Heart right ventricle (tissue), 16 donors: ENCODE results near the gene GRID1. TPM values are rescaled to one million over a fixed set of nuclear protein-coding genes. Genes with fewer than 3 reads are reported as not detected.
A peak's percentile ranks its signal among the peaks of the same experiment; 100 is the strongest.

Experiments
- ATAC-seq, 8 donors: fragments of 200-7000 bp; cut with Tn5 transposase; one replicate each; pipeline ENCODE4 v1.9.1; 2020; ENCODE audit warnings: mild to moderate bottlenecking in 8 of 8, moderate library complexity in 8 of 8, moderate number of reproducible peaks in 1 of 8
- DNase-seq, 2 donors: peaks; one replicate each; pipeline ENCODE4 v3.0.0-alpha.2; 2020
- H3K27ac ChIP-seq, 10 donors: fragments of 200-600 bp; sonication (generic) in 2 of 10; one replicate each; pipeline versions ENCODE4 v1.5.0 to v1.8.0; 2020 to 2022; ENCODE audit warnings: mild to moderate bottlenecking in 3 of 10
- H3K27me3 ChIP-seq, 7 donors: fragments of 200-600 bp; one replicate each; pipeline ENCODE4 v1.8.0; 2021 to 2022; ENCODE audit warnings: mild to moderate bottlenecking in 2 of 7
- H3K36me3 ChIP-seq, 9 donors: fragments of 200-600 bp; sonication (generic) in 1 of 9; one replicate each; pipeline versions ENCODE4 v1.5.0 to v1.8.0; 2020 to 2022; ENCODE audit warnings: mild to moderate bottlenecking in 2 of 9
- H3K4me1 ChIP-seq, 9 donors: fragments of 200-600 bp; sonication (generic) in 1 of 9; one replicate each; pipeline versions ENCODE4 v1.5.0 to v1.8.0; 2020 to 2022; ENCODE audit warnings: mild to moderate bottlenecking in 4 of 9
- H3K4me3 ChIP-seq, 10 donors: fragments of 200-600 bp; sonication (generic) in 2 of 10; one replicate each; pipeline versions ENCODE4 v1.5.0 to v1.8.0; 2020 to 2022; ENCODE audit warnings: mild to moderate bottlenecking in 7 of 10, moderate library complexity in 2 of 10
- H3K9me3 ChIP-seq, 11 donors: fragments of 200-600 bp in 10 of 11; sonication (generic) in 2 of 11; one replicate each; pipeline versions ENCODE4 v1.5.0 to v1.8.0; 2013 to 2022; ENCODE audit warnings: mild to moderate bottlenecking in 2 of 11, control low read depth in 1 of 11, moderate library complexity in 1 of 11
- WGBS, 2 donors: extraction: QIAGEN DNeasy Blood & Tissue Kit; methylation state at CpG; one replicate each; pipeline ENCODE4 v1.1.7; 2013; ENCODE audit warnings: inconsistent platforms in 1 of 2; 5-methylcytosine and 5-hydroxymethylcytosine counted together
- intact Hi-C, 10 donors: fragments of 100-400 bp; cut with DNase I; formaldehyde crosslinking; loops; one replicate each; pipeline versions ENCODE4 v1.11.1 to v1.14.2; 2022
- polyA plus RNA-seq, 2 donors: library from polyadenylated mRNA; stranded (reverse); fragments of 200-250 nt; gene quantifications; one replicate each; pipeline ENCODE4 v1.2.3, GENCODE V29; 2013
- total RNA-seq, 10 donors: library from RNA; stranded (reverse); fragmentation: NEBNext Ultra II Directional in 3 of 10; extraction: Animal tissue kit (Norgen Biotek cat#: 25700) in 3 of 10; gene quantifications; one replicate each; pipeline versions ENCODE4 v1.2.1 to v1.2.4, GENCODE V29; 2021 to 2023
- TF ChIP-seq, protein P1 (sequence below), 9 donors: fragments of 200-600 bp; sonication (generic) in 2 of 9; IDR thresholded peaks; one replicate each; pipeline versions ENCODE4 v1.5.0 to v1.8.0; 2021 to 2022; ENCODE audit warnings: antibody characterized with exemption in 9 of 9, mild to moderate bottlenecking in 5 of 9, moderate library complexity in 1 of 9
- donor health status: Arrhythmogenic right ventricular cardiomyopathy.
- donor health status: ischemic (EF 13 %, LVEDD 7.1; RV severe dilation, severe dysfunction).
- donor health status: healthy with polysubstance abuse.
- donor health status: DM: no; HTN: yes; CAD: no.
- donor health status: DM: no; HTN: no; CAD: no.
- donor health status: ischemic (EF 25% LVEDD 6.9; RV normal size, moderate dysfunction).
- donor health status: ischemic (EF 25% LVEDD 5.7; RV mildly dilated, moderate dysfunction).
- donor health status: healthy.
- donor health status: DM: yes; HTN: yes; CAD: no.
- donor health status: Ischemic cardiomyopathy.
- donor health status: ischemic (EF 35%, LVEDD 5.7; RV mildly dilated, moderate dysfunction).
- donor health status: nonischemic (EF 11% LVEDD 7.7; RV severe dilation, severe dysfunction).
- donor health status: DM: yes; HTN: yes; CAD: no.
- donor health status: PGD.
- donor health status: ischemic (EF 29% LVEDD 5.4; RV normal size, mild dysfunction).
- donor health status: nonischemic (EF 23%, LVEDD 6.1; RV moderate dilation, normal function).

Gene GRID1
- total and polyA plus RNA-seq, 12 donors, result 0.44 to 3.4 (median 1.5) TPM

DNA sequence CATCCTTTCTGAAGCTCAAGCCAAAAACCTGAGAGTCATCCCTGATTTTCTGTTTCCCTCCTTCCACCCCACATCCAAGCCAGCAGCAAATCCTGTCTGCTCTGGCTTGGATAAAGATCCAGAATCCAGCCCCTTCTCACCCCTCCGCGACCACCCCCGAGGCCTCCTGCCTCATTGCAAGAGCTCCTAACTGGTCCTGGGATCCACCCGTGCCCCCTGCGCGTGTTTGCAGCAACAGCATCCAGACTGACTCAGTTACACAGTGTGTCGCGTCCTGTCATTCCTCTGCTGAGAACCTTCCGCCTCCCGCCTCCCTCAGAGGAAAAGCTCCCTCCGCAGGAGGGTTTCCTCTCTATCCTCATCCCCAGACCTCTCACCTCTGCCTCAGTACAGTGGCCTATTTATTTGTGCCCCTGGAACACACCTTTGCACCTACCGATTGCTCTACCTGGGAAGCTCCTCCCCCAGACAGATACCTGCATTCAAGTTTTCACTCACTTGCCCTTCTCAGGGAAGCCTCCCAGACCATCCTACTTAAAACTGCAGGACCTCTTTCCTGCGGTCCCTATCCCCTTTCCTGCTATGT is 21.6 kb upstream of the GRID1 start:
- intact Hi-C loops, result no loop called here
- peaks cover 5 to 85% (median 65%) of the 10 kb centered on the region in 7 donors for H3K27me3 ChIP-seq
- peaks cover 0 to 11% (median 6%) of the 10 kb centered on the region in 9 donors for H3K4me1 ChIP-seq
- H3K4me3 ChIP-seq, result no peak overlapping the region
- TF ChIP-seq, protein P1, sequence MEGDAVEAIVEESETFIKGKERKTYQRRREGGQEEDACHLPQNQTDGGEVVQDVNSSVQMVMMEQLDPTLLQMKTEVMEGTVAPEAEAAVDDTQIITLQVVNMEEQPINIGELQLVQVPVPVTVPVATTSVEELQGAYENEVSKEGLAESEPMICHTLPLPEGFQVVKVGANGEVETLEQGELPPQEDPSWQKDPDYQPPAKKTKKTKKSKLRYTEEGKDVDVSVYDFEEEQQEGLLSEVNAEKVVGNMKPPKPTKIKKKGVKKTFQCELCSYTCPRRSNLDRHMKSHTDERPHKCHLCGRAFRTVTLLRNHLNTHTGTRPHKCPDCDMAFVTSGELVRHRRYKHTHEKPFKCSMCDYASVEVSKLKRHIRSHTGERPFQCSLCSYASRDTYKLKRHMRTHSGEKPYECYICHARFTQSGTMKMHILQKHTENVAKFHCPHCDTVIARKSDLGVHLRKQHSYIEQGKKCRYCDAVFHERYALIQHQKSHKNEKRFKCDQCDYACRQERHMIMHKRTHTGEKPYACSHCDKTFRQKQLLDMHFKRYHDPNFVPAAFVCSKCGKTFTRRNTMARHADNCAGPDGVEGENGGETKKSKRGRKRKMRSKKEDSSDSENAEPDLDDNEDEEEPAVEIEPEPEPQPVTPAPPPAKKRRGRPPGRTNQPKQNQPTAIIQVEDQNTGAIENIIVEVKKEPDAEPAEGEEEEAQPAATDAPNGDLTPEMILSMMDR (IDR thresholded peaks at IDR 0.05), result no peak
- no peaks in the 10 kb centered on the region for H3K36me3 ChIP-seq
- DNase-seq (no peak), ATAC-seq (no peak)
- no peaks in the 10 kb centered on the region for H3K9me3 ChIP-seq
- H3K27ac ChIP-seq, result no peak overlapping the region
- 39 to 41% methylated on average over 13 of the region's 13 CpGs for WGBS, 2 donors

DNA sequence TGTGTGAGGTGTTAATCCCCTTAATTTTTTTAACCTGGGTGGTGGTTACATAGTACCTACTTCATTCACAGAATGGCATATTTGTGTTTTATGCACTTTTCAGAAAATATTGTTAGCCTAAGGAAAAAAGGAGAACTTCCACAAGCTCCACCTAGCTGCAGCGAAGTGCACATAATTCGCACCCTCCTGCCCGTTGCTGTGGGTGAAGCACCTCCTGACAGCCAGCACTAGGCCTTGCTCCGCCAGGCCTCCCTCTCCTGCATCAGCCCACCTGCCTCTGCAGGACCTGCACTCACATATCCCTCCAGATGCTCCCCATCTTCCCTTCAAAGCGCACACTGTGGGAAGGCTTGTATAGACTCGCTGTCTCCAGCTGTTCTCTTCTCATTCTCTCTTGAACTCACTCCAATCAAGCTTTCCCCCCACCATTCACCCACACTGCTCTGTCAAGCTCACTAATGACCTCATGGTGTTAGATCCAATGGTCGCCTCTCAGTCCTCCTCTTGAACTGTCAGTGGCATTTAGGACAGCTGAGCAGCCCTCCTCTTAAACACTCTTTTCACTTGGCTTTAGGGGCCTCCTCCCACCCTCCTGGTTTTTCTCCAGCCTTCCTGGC is 20.7 kb upstream of the GRID1 start:
- Histone ChIP-seq H3K27ac (no peak overlapping the region), H3K9me3 (no peaks in the 10 kb centered on the region), H3K36me3 (no peaks in the 10 kb centered on the region), H3K27me3 (peaks cover 5 to 80% (median 65%) of the 10 kb centered on the region in 7 donors), H3K4me1 (peaks cover 0 to 11% (median 6%) of the 10 kb centered on the region in 9 donors), H3K4me3 (no peak overlapping the region)
- intact Hi-C loops, result no loop called here
- 68 to 69% methylated on average over 7 of the region's 7 CpGs for WGBS, 2 donors
- DNase-seq (no peak), ATAC-seq (peak in 1 of 8 donors; percentile 22)
- TF ChIP-seq, protein P1 (IDR thresholded peaks at IDR 0.05), result no peak

DNA sequence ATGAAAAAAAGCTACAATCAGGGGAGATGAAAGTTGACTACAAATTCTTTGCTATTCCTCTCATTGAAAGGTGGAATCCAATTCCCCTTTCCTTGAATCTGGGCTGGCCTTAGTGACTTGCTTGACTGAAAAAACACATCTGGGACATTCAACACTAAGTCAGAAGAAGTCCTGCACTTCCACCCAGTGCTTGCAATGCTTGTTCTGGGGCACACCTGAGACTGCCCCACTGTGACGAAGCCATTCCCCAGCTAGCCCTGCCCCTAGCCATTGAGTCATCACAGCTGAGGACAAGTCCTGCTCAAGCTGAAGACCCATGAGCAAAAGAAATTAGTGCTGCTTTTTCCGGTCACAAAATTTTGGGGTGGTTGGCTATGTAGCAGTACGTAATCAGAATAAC is 19.2 kb upstream of the GRID1 start:
- H3K27ac ChIP-seq, result no peak overlapping the region
- no peaks in the 10 kb centered on the region for H3K36me3 ChIP-seq
- DNase-seq, result no peak
- intact Hi-C loops, result loop anchor here in 1 of 10 donors (1.0 kb wide), 1 partner anchor 20 kb away; the partner anchor contains the start of gene GRID1
- WGBS, 2 donors, result 90 to 91% methylated on average over 3 of the region's 3 CpGs
- ATAC-seq, result no peak
- no peaks in the 10 kb centered on the region for H3K9me3 ChIP-seq
- H3K4me1 ChIP-seq, result peaks cover 0 to 11% (median 6%) of the 10 kb centered on the region in 9 donors
- peaks cover 5 to 85% (median 61%) of the 10 kb centered on the region in 7 donors for H3K27me3 ChIP-seq
- TF ChIP-seq, protein P1 (IDR thresholded peaks at IDR 0.05), result no peak
- no peak overlapping the region for H3K4me3 ChIP-seq

DNA sequence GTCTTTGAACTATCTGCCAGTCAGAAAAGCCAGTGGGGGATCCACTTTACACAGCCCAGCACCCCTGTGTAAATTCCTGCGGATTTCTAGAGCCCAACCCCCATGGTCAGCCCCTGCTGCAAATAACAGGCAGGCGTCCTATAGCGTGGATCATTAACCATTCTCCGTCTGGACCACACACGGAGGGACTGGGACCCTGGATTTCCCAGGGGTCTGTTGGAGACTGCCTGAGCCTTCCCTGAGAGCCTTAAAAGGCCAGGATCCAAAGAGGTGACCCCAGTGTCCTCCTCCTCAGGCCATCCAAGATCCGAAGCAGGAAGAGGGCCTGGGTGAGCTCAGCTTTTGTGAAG is 11.2 kb upstream of the GRID1 start:
- intact Hi-C loops, result loop anchor here (5.0 to 10.0 kb wide), 15 partner anchors 273 to 1843 kb away; no protein-coding TSS in a partner anchor
- TF ChIP-seq, protein P1 (IDR thresholded peaks at IDR 0.05), result no peak
- Histone ChIP-seq H3K27me3 (peaks cover 0 to 83% (median 64%) of the 10 kb centered on the region in 7 donors), H3K9me3 (no peaks in the 10 kb centered on the region), H3K4me1 (peaks cover 0 to 6% (median 3%) of the 10 kb centered on the region in 9 donors), H3K27ac (no peak overlapping the region), H3K36me3 (no peaks in the 10 kb centered on the region), H3K4me3 (no peak overlapping the region)
- WGBS, 2 donors, result 42 to 43% methylated on average over 6 of the region's 6 CpGs
- DNase-seq (no peak), ATAC-seq (no peak)
